IMR-90 (cell line): Measurements from ENCODE around the gene PSMD11. TPM values are rescaled to one million over a fixed set of nuclear protein-coding genes. Genes with fewer than 3 reads are reported as not detected.
A peak's percentile ranks its signal among the peaks of the same experiment; 100 is the strongest.

Experiments used
- ATAC-seq: fragments of 200-7000 bp; cut with Tn5 transposase; 2 replicates; pipeline ENCODE4 v1.9.1; 2020; ENCODE audit warnings: low read depth, mild to moderate bottlenecking, moderate library complexity
- BruUV-seq: library from RNA; stranded (reverse); fragments of 400-500 nt; replicated peaks from 2 replicates; lab custom pipeline; 2021; lab: Mats Ljungman, UMichigan
- CTCF ChIA-PET: fragments of 300-600 bp; formaldehyde crosslinking; extraction: SDS; loops from one replicate; lab custom pipeline; 2021; ENCODE audit warnings: antibody characterized with exemption; lab: Yijun Ruan, JAX
- POLR2A ChIA-PET: fragments of 300-600 bp; sonication (Branson Sonifier 250); formaldehyde crosslinking; loops from one replicate; lab custom pipeline; 2022; ENCODE audit warnings: antibody characterized with exemption; ENCODE audit not compliant: unreplicated experiment; lab: Charles Lee
- DNase-seq: peaks from one replicate; pipeline ENCODE4 v3.0.0; 2013
- H2AFZ ChIP-seq: replicated peaks from 2 replicates; pipeline ENCODE3; 2013; ENCODE audit warnings: low read length, mild to moderate bottlenecking; ENCODE audit not compliant: poor library complexity
- H2AK5ac ChIP-seq: 2 replicates; pipeline ENCODE4 v1.6.1; 2013; ENCODE audit warnings: low read depth, low read length, inconsistent platforms
- H2AK9ac ChIP-seq: replicated peaks from 2 replicates; pipeline ENCODE3; 2013; ENCODE audit warnings: mild to moderate bottlenecking, low read depth, low read length, moderate library complexity; ENCODE audit not compliant: poor library complexity
- H2BK120ac ChIP-seq: 2 replicates; pipeline ENCODE4 v1.6.1; 2013; ENCODE audit warnings: low read depth, low read length, inconsistent platforms
- H2BK15ac ChIP-seq: 3 replicates; pipeline ENCODE4 v1.6.1; 2013; ENCODE audit warnings: low read depth, low read length, inconsistent platforms
- H2BK20ac ChIP-seq: 2 replicates; pipeline ENCODE4 v1.6.1; 2013; ENCODE audit warnings: low read depth, mild to moderate bottlenecking, inconsistent platforms, low read length, moderate library complexity
- H2BK5ac ChIP-seq: 2 replicates; pipeline ENCODE4 v1.6.1; 2013; ENCODE audit warnings: mild to moderate bottlenecking, low read depth, low read length, inconsistent platforms; ENCODE audit not compliant: poor library complexity, severe bottlenecking
- H3K14ac ChIP-seq: replicated peaks from 2 replicates; pipeline ENCODE4 v1.6.1; 2013; ENCODE audit warnings: low read depth, low read length, inconsistent platforms
- H3K18ac ChIP-seq: 2 replicates; pipeline ENCODE4 v1.6.1; 2013; ENCODE audit warnings: low read depth, low read length, control low read depth
- H3K23ac ChIP-seq: 2 replicates; pipeline ENCODE4 v1.6.1; 2013; ENCODE audit warnings: low read depth, low read length, inconsistent platforms
- H3K27ac ChIP-seq: 2 replicates; pipeline ENCODE4 v1.5.1; 2013; ENCODE audit warnings: mild to moderate bottlenecking, control low read depth, low read length; ENCODE audit not compliant: insufficient read depth
- H3K27me3 ChIP-seq: 2 replicates; pipeline ENCODE4 v1.6.1; 2013; ENCODE audit warnings: low read length; ENCODE audit not compliant: control insufficient read depth, insufficient read depth
- H3K36me3 ChIP-seq: 2 replicates; pipeline ENCODE4 v1.6.1; 2013; ENCODE audit warnings: low read length, mixed read lengths; ENCODE audit not compliant: control insufficient read depth, insufficient read depth
- H3K4ac ChIP-seq: 2 replicates; pipeline ENCODE4 v1.6.1; 2013; ENCODE audit warnings: low read depth, low read length, inconsistent platforms
- H3K4me1 ChIP-seq: 2 replicates; pipeline ENCODE4 v1.6.1; 2013; ENCODE audit warnings: low read length, mixed read lengths; ENCODE audit not compliant: control insufficient read depth, insufficient read depth
- H3K4me2 ChIP-seq: 2 replicates; pipeline ENCODE4 v1.6.1; 2013; ENCODE audit warnings: low read depth, mild to moderate bottlenecking, control low read depth, low read length, moderate library complexity
- H3K4me3 ChIP-seq: 2 replicates; pipeline ENCODE4 v1.5.1; 2013; ENCODE audit warnings: low read depth, mild to moderate bottlenecking, control low read depth, low read length, moderate library complexity; ENCODE audit not compliant: insufficient read depth
- H3K56ac ChIP-seq: 2 replicates; pipeline ENCODE4 v1.6.1; 2013; ENCODE audit warnings: low read length, inconsistent platforms; ENCODE audit not compliant: insufficient read depth; ENCODE audit errors: extremely low read depth
- H3K79me1 ChIP-seq, 2 experiments: 2 replicates each; pipeline ENCODE4 v1.6.1; 2013; ENCODE audit warnings: low read length in 2 of 2, inconsistent platforms in 1 of 2, low read depth in 1 of 2
- H3K9ac ChIP-seq: 2 replicates; pipeline ENCODE4 v1.6.1; 2013; ENCODE audit warnings: low read depth, low read length, control low read depth
- H3K9me1 ChIP-seq: 2 replicates; pipeline ENCODE4 v1.6.1; 2013; ENCODE audit warnings: low read length, inconsistent platforms; ENCODE audit not compliant: insufficient read depth
- H3K9me3 ChIP-seq: 2 replicates; pipeline ENCODE4 v1.6.1; 2013; ENCODE audit warnings: low read length; ENCODE audit not compliant: control insufficient read depth, insufficient read depth
- H4K20me1 ChIP-seq: 2 replicates; pipeline ENCODE4 v1.6.1; 2013; ENCODE audit warnings: low read length, inconsistent platforms; ENCODE audit not compliant: insufficient read depth
- H4K5ac ChIP-seq: 2 replicates; pipeline ENCODE4 v1.6.1; 2013; ENCODE audit warnings: mild to moderate bottlenecking, low read depth, low read length, control low read depth
- H4K8ac ChIP-seq, 2 experiments: 2 replicates each; pipeline ENCODE4 v1.6.1; 2013; ENCODE audit warnings: low read depth in 2 of 2, low read length in 2 of 2, control low read depth in 1 of 2, inconsistent platforms in 1 of 2
- H4K91ac ChIP-seq: 2 replicates; pipeline ENCODE4 v1.6.1; 2013; ENCODE audit warnings: low read depth, low read length, inconsistent platforms; ENCODE audit not compliant: insufficient read depth
- CHD1 ChIP-seq: IDR thresholded peaks from 2 replicates; pipeline ENCODE4 v1.6.1; 2012; ENCODE audit warnings: low read depth, low read length, improper control_type of control experiment
- CTCF ChIP-seq: conservative IDR thresholded peaks from 2 replicates; pipeline ENCODE4 v1.5.1; 2012; ENCODE audit warnings: mild to moderate bottlenecking, low read depth, low read length, improper control_type of control experiment
- FOS ChIP-seq: fragments of 150-350 bp; IDR thresholded peaks from 2 replicates; pipeline ENCODE4 v1.6.1; 2016; ENCODE audit warnings: low read depth, low read length
- MAZ ChIP-seq: IDR thresholded peaks from 2 replicates; pipeline ENCODE4 v1.6.1; 2012; ENCODE audit warnings: low read depth, mild to moderate bottlenecking, low read length, improper control_type of control experiment, moderate library complexity, borderline replicate concordance
- NFE2L2 ChIP-seq: fragments of 150-350 bp; IDR thresholded peaks from 2 replicates; pipeline ENCODE4 v1.6.1; 2016; ENCODE audit warnings: low read depth, mild to moderate bottlenecking, low read length
- RAD21 ChIP-seq: IDR thresholded peaks from 2 replicates; pipeline ENCODE4 v1.6.1; 2012; ENCODE audit warnings: low read length, improper control_type of control experiment
- RCOR1 ChIP-seq: IDR thresholded peaks from 2 replicates; pipeline ENCODE4 v1.6.1; 2012; ENCODE audit warnings: mild to moderate bottlenecking, low read length, improper control_type of control experiment; ENCODE audit not compliant: insufficient replicate concordance
- SMC3 ChIP-seq: fragments of 150-350 bp; IDR thresholded peaks from 2 replicates; pipeline ENCODE4 v1.6.1; 2016; ENCODE audit warnings: low read depth, mild to moderate bottlenecking, antibody characterized with exemption, low read length, moderate library complexity
- WGBS, 2 experiments: methylation state at CpG; one replicate each; pipeline versions ENCODE4 v1.1.5 to v1.1.7; 2013; ENCODE audit warnings: missing lambda C conversion rate in 2 of 2; ENCODE audit not compliant: insufficient read length in 1 of 2; ENCODE audit errors: extremely low coverage in 2 of 2; 5-methylcytosine and 5-hydroxymethylcytosine counted together
- dilution Hi-C: fragments of 300-500 bp; cut with HindIII; formaldehyde crosslinking; loops from one replicate; pipeline ENCODE4 v1.14.3; 2018; ENCODE audit warnings: low sequenced_read_pairs; ENCODE audit not compliant: unreplicated experiment
- in situ Hi-C: fragments of 300-500 bp; cut with MboI; formaldehyde crosslinking; loops from 3 replicates; pipeline ENCODE4 v1.14.3; 2019; ENCODE audit warnings: low sequenced_read_pairs, inconsistent platforms, mixed read lengths
- intact Hi-C: fragments of 100-400 bp; cut with micrococcal nuclease; formaldehyde crosslinking; loops from 2 replicates; pipeline ENCODE4 v1.10.0; 2022
- polyA plus RNA-seq, 3 experiments: library from polyadenylated mRNA; depleted of rRNA; stranded (reverse); fragments of >200 nt; gene quantifications; 2 replicates each; pipeline ENCODE4 v1.2.3, GENCODE V29; 2012; ENCODE audit warnings: low replicate concordance in 1 of 3
- total RNA-seq: library from RNA; depleted of rRNA; stranded (reverse); fragments of >200 nt; gene quantifications from 2 replicates; pipeline ENCODE4 v1.2.3, GENCODE V29; 2012
- TF ChIP-seq, protein P1 (sequence below): fragments of 150-350 bp; IDR thresholded peaks from 2 replicates; pipeline ENCODE4 v1.6.1; 2017; ENCODE audit warnings: mild to moderate bottlenecking, antibody characterized with exemption, low read length, low read depth
- TF ChIP-seq, protein P2 (sequence below): fragments of 150-350 bp; IDR thresholded peaks from 2 replicates; pipeline ENCODE4 v1.6.1; 2016; ENCODE audit warnings: low read depth, mild to moderate bottlenecking, low read length, moderate library complexity, borderline replicate concordance

PSMD11 gene
- total and polyA plus RNA-seq, 2 of the 4 experiments (the other 2 are of a cell fraction): 64.7 to 85.9 TPM

GRCh38 chr17:32483451-32484019 lies 39.2 kb downstream of the PSMD11 start:
- CTCF ChIA-PET: interaction anchor here (0.5 to 0.8 kb wide), 2 partner anchors 26 to 271 kb away, joined by 3 to 4 read pairs; no protein-coding TSS in a partner anchor
- intact Hi-C loops: loop anchor here (1.0 kb wide), 1 partner anchor 272 kb away; no protein-coding TSS in a partner anchor
- Histone ChIP-seq H3K9ac (no peak overlapping the region), H3K56ac (no peak overlapping the region), H3K4me2 (no peak overlapping the region), H3K36me3 (peaks cover 30% of the 10 kb centered on the region), H3K79me1 (peaks cover 0 to 6% of the 10 kb centered on the region in 2 experiments; a peak in 1 of 4 replicates), H4K20me1 (no peaks in the 10 kb centered on the region; the same call in 1 of the 2 replicates), H2BK20ac (no peak overlapping the region), H2BK5ac (no peak overlapping the region), H2AK5ac (no peak overlapping the region), H3K4me1 (peaks cover 5% of the 10 kb centered on the region; the same call in 1 of the 2 replicates), H3K4ac (no peak overlapping the region), H3K14ac (no peak overlapping the region), H3K27me3 (no peaks in the 10 kb centered on the region), H2BK15ac (no peak overlapping the region), H3K4me3 (no peak overlapping the region), H3K9me1 (peaks cover 4% of the 10 kb centered on the region), H4K8ac (no peak overlapping the region), H4K91ac (no peak overlapping the region), H3K23ac (no peak overlapping the region), H3K27ac (no peak overlapping the region), H2AK9ac (no peak overlapping the region), H3K9me3 (no peaks in the 10 kb centered on the region), H3K18ac (no peak overlapping the region), H2BK120ac (no peak overlapping the region), H2AFZ (peak overlapping the region; percentile 47), H4K5ac (no peak overlapping the region)
- POLR2A ChIA-PET: no interaction called here
- dilution Hi-C loops: no loop called here
- in situ Hi-C loops: loop anchor here (25.0 kb wide), 1 partner anchor 279 kb away; no protein-coding TSS in a partner anchor
- no CpG with 5 or more reads among the region's 7 CpGs for WGBS, 2 experiments
- TF ChIP-seq RCOR1: no peak
- no peak for TF ChIP-seq FOS
- TF ChIP-seq RAD21: peak; percentile 63
- TF ChIP-seq, protein P1, sequence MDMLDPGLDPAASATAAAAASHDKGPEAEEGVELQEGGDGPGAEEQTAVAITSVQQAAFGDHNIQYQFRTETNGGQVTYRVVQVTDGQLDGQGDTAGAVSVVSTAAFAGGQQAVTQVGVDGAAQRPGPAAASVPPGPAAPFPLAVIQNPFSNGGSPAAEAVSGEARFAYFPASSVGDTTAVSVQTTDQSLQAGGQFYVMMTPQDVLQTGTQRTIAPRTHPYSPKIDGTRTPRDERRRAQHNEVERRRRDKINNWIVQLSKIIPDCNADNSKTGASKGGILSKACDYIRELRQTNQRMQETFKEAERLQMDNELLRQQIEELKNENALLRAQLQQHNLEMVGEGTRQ: no peak
- TF ChIP-seq CHD1: no peak
- TF ChIP-seq, protein P2, sequence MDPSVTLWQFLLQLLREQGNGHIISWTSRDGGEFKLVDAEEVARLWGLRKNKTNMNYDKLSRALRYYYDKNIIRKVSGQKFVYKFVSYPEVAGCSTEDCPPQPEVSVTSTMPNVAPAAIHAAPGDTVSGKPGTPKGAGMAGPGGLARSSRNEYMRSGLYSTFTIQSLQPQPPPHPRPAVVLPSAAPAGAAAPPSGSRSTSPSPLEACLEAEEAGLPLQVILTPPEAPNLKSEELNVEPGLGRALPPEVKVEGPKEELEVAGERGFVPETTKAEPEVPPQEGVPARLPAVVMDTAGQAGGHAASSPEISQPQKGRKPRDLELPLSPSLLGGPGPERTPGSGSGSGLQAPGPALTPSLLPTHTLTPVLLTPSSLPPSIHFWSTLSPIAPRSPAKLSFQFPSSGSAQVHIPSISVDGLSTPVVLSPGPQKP: no peak
- TF ChIP-seq MAZ: no peak
- TF ChIP-seq NFE2L2: no peak
- peak; percentile 58 for TF ChIP-seq CTCF
- TF ChIP-seq SMC3: peak; percentile 42
- BruUV-seq: no TSS peak
- ATAC-seq: peak; percentile 22
- DNase-seq: peak; percentile 61
